Skeletal muscle satellite cell (primary cell): ENCODE results near the gene SAMD4A.
A peak's percentile ranks its signal among the peaks of the same experiment; 100 is the strongest.

ENCODE experiments used
- H3K27me3 ChIP-seq: 2 replicates; pipeline ENCODE4 v1.7.0; 2013; ENCODE audit warnings: low read length; ENCODE audit not compliant: control insufficient read depth, insufficient read depth
- H3K36me3 ChIP-seq: 2 replicates; pipeline ENCODE4 v1.7.0; 2013; ENCODE audit warnings: mild to moderate bottlenecking, control low read depth, low read length; ENCODE audit not compliant: insufficient read depth
- H3K4me1 ChIP-seq: 2 replicates; pipeline ENCODE4 v1.7.0; 2013; ENCODE audit warnings: low read length; ENCODE audit not compliant: control insufficient read depth, insufficient read depth
- H3K4me2 ChIP-seq: 2 replicates; pipeline ENCODE4 v1.7.0; 2013; ENCODE audit warnings: mild to moderate bottlenecking, low read length
- H3K4me3 ChIP-seq: 2 replicates; pipeline ENCODE4 v1.7.0; 2013; ENCODE audit warnings: low read length
- H3K9ac ChIP-seq: 2 replicates; pipeline ENCODE4 v1.7.0; 2013; ENCODE audit warnings: mild to moderate bottlenecking, low read depth, low read length, moderate library complexity
- H3K9me3 ChIP-seq: replicated peaks from 2 replicates; pipeline ENCODE4 v1.7.0; 2013; ENCODE audit warnings: mild to moderate bottlenecking, control low read depth, low read length

The SAMD4A gene

GRCh38 chr14:54712465-54713200, 145.7 kb downstream of the SAMD4A start:
- H3K4me1 ChIP-seq, result peaks cover 25% of the 10 kb centered on the region
- peak overlapping the region; percentile 38 for H3K4me3 ChIP-seq
- peak overlapping the region; percentile 70 for H3K4me2 ChIP-seq
- H3K9ac ChIP-seq, result peak overlapping the region; percentile 45
- no peaks in the 10 kb centered on the region for H3K36me3 ChIP-seq
- no peaks in the 10 kb centered on the region for H3K9me3 ChIP-seq
- H3K27me3 ChIP-seq, result no peaks in the 10 kb centered on the region

- Histone ChIP-seq H3K9me3 (no peaks in the 10 kb centered on the region), H3K36me3 (no peaks in the 10 kb centered on the region), H3K27me3 (no peaks in the 10 kb centered on the region), H3K4me3 (no peak overlapping the region), H3K9ac (no peak overlapping the region), H3K4me2 (no peak overlapping the region), H3K4me1 (peaks cover 25% of the 10 kb centered on the region)
Measured at GRCh38 chr14:54713379-54713778, 146.5 kb downstream of the SAMD4A start.

GRCh38 chr14:54715239-54715638, 148.3 kb downstream of the SAMD4A start:
- Histone ChIP-seq H3K4me2 (no peak overlapping the region), H3K9me3 (no peaks in the 10 kb centered on the region), H3K4me3 (no peak overlapping the region), H3K9ac (no peak overlapping the region), H3K4me1 (peaks cover 25% of the 10 kb centered on the region), H3K27me3 (no peaks in the 10 kb centered on the region), H3K36me3 (no peaks in the 10 kb centered on the region)

GRCh38 chr14:54715811-54716210, 148.9 kb downstream of the SAMD4A start:
- H3K36me3 ChIP-seq, result no peaks in the 10 kb centered on the region
- no peak overlapping the region for H3K4me3 ChIP-seq
- H3K9me3 ChIP-seq, result no peaks in the 10 kb centered on the region
- H3K4me2 ChIP-seq, result no peak overlapping the region
- H3K27me3 ChIP-seq, result no peaks in the 10 kb centered on the region
- H3K9ac ChIP-seq, result no peak overlapping the region
- peaks cover 25% of the 10 kb centered on the region for H3K4me1 ChIP-seq

- H3K4me1 ChIP-seq, result peaks cover 23% of the 10 kb centered on the region
- no peak overlapping the region for H3K4me2 ChIP-seq
- H3K4me3 ChIP-seq, result no peak overlapping the region
- no peaks in the 10 kb centered on the region for H3K27me3 ChIP-seq
- no peaks in the 10 kb centered on the region for H3K36me3 ChIP-seq
- no peaks in the 10 kb centered on the region for H3K9me3 ChIP-seq
- H3K9ac ChIP-seq, result no peak overlapping the region
Measured at GRCh38 chr14:54716862-54717261, 149.9 kb downstream of the SAMD4A start.

- Histone ChIP-seq H3K4me1 (peaks cover 11% of the 10 kb centered on the region), H3K9ac (no peak overlapping the region), H3K36me3 (no peaks in the 10 kb centered on the region), H3K9me3 (no peaks in the 10 kb centered on the region), H3K4me3 (no peak overlapping the region), H3K4me2 (no peak overlapping the region), H3K27me3 (no peaks in the 10 kb centered on the region)
Measured at GRCh38 chr14:54718046-54718445, 151.1 kb downstream of the SAMD4A start.

- Histone ChIP-seq H3K4me1 (peaks cover 6% of the 10 kb centered on the region), H3K4me3 (no peak overlapping the region), H3K4me2 (no peak overlapping the region), H3K27me3 (no peaks in the 10 kb centered on the region), H3K36me3 (no peaks in the 10 kb centered on the region), H3K9me3 (no peaks in the 10 kb centered on the region), H3K9ac (no peak overlapping the region)
Measured at GRCh38 chr14:54719406-54719805, 152.5 kb downstream of the SAMD4A start.

- no peaks in the 10 kb centered on the region for H3K27me3 ChIP-seq
- no peak overlapping the region for H3K4me2 ChIP-seq
- H3K4me3 ChIP-seq, result no peak overlapping the region
- peaks cover 3% of the 10 kb centered on the region for H3K4me1 ChIP-seq
- no peak overlapping the region for H3K9ac ChIP-seq
- H3K36me3 ChIP-seq, result no peaks in the 10 kb centered on the region
- H3K9me3 ChIP-seq, result no peaks in the 10 kb centered on the region
Measured at GRCh38 chr14:54722791-54723432, 156.0 kb downstream of the SAMD4A start.

GRCh38 chr14:54724123-54724522, 157.2 kb downstream of the SAMD4A start:
- Histone ChIP-seq H3K4me2 (no peak overlapping the region), H3K9ac (no peak overlapping the region), H3K4me1 (peaks cover 5% of the 10 kb centered on the region), H3K27me3 (no peaks in the 10 kb centered on the region), H3K36me3 (no peaks in the 10 kb centered on the region), H3K9me3 (no peaks in the 10 kb centered on the region), H3K4me3 (no peak overlapping the region)

- Histone ChIP-seq H3K4me3 (no peak overlapping the region), H3K4me2 (no peak overlapping the region), H3K27me3 (no peaks in the 10 kb centered on the region), H3K9ac (no peak overlapping the region), H3K36me3 (no peaks in the 10 kb centered on the region), H3K4me1 (peaks cover 5% of the 10 kb centered on the region), H3K9me3 (no peaks in the 10 kb centered on the region)
Measured at GRCh38 chr14:54724676-54725325, 157.9 kb downstream of the SAMD4A start.

GRCh38 chr14:54725998-54726397, 159.1 kb downstream of the SAMD4A start:
- Histone ChIP-seq H3K9me3 (no peaks in the 10 kb centered on the region), H3K4me1 (peaks cover 17% of the 10 kb centered on the region), H3K36me3 (no peaks in the 10 kb centered on the region), H3K9ac (no peak overlapping the region), H3K4me2 (no peak overlapping the region), H3K4me3 (no peak overlapping the region), H3K27me3 (no peaks in the 10 kb centered on the region)
